GM12892 (cell line): ENCODE results near the gene KIF26B.

ENCODE experiments used
- DNase-seq: peaks from one replicate; pipeline ENCODE4 v3.0.0; 2011; ENCODE audit not compliant: insufficient read length
- FAIRE-seq: peaks from 2 replicates; lab custom pipeline; 2011; peaks lifted over from hg19 to GRCh38; lab: Jason Lieb, UNC
- POLR2A ChIP-seq: IDR thresholded peaks from 2 replicates; pipeline ENCODE4 v1.6.1; 2011; ENCODE audit warnings: low read depth, low read length, control low read depth
- POLR2AphosphoS5 ChIP-seq: IDR thresholded peaks from 2 replicates; pipeline ENCODE4 v1.6.1; 2011; ENCODE audit warnings: low read depth, low read length, control low read depth
- TAF1 ChIP-seq: IDR thresholded peaks from 2 replicates; pipeline ENCODE4 v1.6.1; 2011; ENCODE audit warnings: low read depth, mild to moderate bottlenecking, control low read depth, low read length, borderline replicate concordance

Gene KIF26B

DNA sequence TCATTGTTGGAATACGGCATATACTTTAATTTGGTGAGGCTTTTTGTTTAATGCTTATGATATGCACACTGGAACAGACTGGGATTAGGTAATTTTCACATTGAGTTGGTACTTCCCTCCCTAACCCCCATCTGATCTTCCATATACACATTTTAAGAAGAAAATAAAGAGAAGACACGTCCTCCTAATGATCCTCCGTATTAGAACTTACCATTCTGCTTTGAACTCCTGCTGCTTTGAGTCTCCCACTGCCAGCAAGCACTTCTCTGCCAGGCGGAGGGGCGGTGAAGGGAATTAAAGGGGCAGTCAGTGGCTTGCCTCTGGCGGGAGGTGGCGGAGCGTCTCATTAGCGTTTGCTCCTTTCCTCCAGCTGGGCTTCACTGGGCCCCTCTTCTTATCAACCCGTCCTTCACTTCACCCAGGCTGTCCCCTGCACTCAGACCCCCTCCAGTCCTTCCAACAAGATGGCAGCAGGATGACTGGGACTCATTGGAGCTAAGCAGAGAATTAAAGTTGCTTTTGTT, 433.4 kb downstream of the KIF26B start:
- no peak for TF ChIP-seq POLR2AphosphoS5
- no peak for TF ChIP-seq POLR2A
- no peak for TF ChIP-seq TAF1
- no peak for DNase-seq
- no peak for FAIRE-seq

DNA sequence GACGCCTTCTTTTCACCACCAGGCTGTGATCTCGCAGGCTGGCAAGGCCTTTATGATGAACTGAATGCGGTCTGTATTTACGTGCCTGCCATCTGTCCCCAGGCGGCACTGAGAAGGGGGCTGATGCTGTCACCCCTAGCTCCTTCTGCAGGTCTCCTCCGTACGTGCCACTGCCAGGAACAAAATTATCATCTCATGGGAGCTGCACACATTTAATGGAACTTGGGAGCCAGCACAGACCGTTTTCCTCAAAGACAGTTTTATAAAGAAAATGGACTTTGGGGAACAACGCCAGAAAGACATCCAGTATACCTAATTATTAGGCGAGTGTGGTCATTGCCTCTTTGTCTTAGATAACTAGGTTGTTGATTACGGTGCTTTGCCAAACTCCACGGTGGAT, 434.5 kb downstream of the KIF26B start:
- no peak for TF ChIP-seq POLR2A
- TF ChIP-seq POLR2AphosphoS5, result no peak
- no peak for TF ChIP-seq TAF1
- no peak for DNase-seq
- FAIRE-seq, result no peak

GRCh38 chr1:245589906-245590305, 435.1 kb downstream of the KIF26B start:
- no peak for DNase-seq
- FAIRE-seq, result no peak
- TF ChIP-seq TAF1 (no peak), POLR2AphosphoS5 (no peak), POLR2A (no peak)

- TF ChIP-seq POLR2A, result no peak
- no peak for TF ChIP-seq TAF1
- no peak for TF ChIP-seq POLR2AphosphoS5
- FAIRE-seq, result no peak
- DNase-seq, result no peak
These were observed 435.9 kb downstream of the KIF26B start for GRCh38 chr1:245590726-245591125.

- TF ChIP-seq POLR2AphosphoS5 (no peak), POLR2A (no peak), TAF1 (no peak)
- DNase-seq (no peak), FAIRE-seq (no peak)
These were observed 436.8 kb downstream of the KIF26B start for GRCh38 chr1:245591346-245592188.

DNA sequence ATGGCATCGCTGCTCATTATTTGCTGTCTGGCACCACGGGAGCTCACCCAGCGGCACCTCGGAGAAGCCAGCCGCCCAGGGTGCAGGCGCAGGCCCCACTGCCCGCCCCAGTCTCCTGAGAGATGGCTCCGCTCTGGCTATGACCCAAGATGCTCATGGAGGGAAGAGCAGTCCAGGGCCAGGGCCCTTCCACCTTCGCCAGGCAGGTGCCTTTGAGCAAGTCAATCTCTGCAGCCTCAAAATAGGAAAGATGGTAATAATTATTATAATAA, 437.3 kb downstream of the KIF26B start:
- TF ChIP-seq POLR2A (no peak), TAF1 (no peak)
- DNase-seq, result no peak
- no peak for FAIRE-seq

DNA sequence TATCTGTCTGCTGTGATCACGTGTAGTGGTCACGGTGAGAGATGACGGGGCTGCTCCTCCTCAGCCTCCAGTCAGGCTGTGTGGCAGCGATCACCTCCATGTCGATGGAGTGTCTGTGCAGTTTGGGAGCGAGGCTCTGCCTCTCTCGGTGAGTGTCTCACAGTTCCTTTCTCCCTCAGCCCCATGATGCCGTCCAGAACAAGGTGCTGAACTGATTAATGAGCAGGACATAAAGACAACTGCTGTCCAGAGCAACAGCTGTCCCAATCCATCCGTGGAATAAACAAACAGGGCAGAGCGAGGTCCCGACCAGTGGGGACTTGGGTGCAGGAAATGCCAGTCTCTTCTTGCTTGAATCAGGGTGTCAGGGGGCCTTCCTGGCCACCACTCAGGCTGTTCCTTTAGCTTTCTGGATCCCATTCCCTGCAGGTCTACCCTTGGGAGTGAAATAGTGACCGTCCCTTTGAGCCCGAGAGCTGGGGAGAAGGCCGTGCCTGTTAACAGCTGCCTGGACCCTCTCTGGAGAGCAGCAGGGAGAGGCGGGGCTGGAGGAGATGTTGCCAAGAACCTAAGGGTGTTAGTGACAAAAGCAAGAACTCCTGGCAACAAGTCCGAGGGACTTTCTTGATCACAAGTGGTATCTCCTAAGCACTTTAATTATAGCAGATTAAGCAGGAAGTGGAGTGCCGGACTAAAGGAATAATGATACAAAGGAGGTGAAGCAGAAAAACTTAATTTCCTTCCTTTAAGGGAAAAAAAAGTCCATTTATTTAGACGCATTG, 443.9 kb downstream of the KIF26B start:
- FAIRE-seq (no peak), DNase-seq (no peak)

DNA sequence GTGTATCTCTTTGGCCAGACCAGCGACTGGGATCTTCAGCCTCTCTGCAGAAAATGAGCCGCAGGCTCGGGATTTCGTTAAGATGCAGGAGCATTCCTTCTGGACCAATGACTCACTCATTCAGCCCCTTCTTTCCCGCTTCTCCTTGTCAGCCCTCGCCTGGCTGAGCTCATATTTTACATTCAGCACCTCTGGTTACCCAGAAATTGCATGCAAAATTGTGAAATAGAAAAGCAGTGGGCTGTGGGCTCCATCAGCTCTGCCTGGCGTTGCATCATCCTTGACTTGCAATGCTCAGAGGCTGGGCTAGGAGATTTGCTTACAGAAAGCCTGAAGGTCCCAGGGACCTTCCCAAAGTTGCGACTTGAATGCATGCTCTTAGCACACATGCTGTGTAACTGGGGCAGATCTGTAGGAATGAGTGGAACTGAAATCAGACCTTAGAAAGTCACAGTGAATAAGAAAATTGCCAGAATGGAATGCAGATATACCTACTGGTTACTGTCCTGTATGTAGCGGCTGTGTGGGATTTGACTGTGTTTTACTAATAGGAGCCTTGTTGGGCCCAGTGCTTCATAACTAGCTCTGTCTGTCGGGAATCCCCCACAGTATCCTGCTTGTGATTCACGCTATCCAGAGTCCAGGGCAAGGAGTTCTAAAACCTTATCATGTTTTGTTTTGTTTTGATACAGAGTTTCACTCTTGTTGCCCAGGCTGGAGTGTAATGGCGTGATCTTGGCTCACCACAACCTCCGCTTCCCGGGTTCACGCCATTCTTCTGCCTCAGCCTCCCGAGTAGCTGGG, 444.8 kb downstream of the KIF26B start:
- no peak for TF ChIP-seq POLR2A
- no peak for TF ChIP-seq POLR2AphosphoS5
- TF ChIP-seq TAF1, result no peak
- DNase-seq (no peak), FAIRE-seq (no peak)

More for the DNA sequence above, 443.9 kb downstream of the KIF26B start:
- TF ChIP-seq POLR2AphosphoS5 (no peak), POLR2A (no peak), TAF1 (no peak)

- DNase-seq (no peak), FAIRE-seq (no peak)
- TF ChIP-seq TAF1 (no peak), POLR2A (no peak), POLR2AphosphoS5 (no peak)
These were observed 445.9 kb downstream of the KIF26B start for GRCh38 chr1:245600658-245601057.

- TF ChIP-seq POLR2A (no peak), TAF1 (no peak), POLR2AphosphoS5 (no peak)
- DNase-seq (no peak), FAIRE-seq (no peak)
These were observed 448.6 kb downstream of the KIF26B start for GRCh38 chr1:245603311-245603865.

- no peak for TF ChIP-seq POLR2A
- FAIRE-seq, result no peak
- DNase-seq, result no peak
These were observed 450.2 kb downstream of the KIF26B start for GRCh38 chr1:245604979-245605378.

GRCh38 chr1:245605480-245606156, 450.8 kb downstream of the KIF26B start:
- no peak for DNase-seq
- TF ChIP-seq POLR2AphosphoS5 (no peak), POLR2A (no peak), TAF1 (no peak)
- FAIRE-seq, result no peak
